HG03103 (cell line): ENCODE measurements around the gene CENPU.
"Not testable (repeated sequence)": the region's sequence is repeated elsewhere in the genome, so short reads cannot be mapped to it uniquely, and the experiment has no call there.

Source experiments
- ATAC-seq: cut with Tn5 transposase; IDR thresholded peaks from one replicate; pipeline ENCODE4 v1.9.1; 2021; ENCODE audit warnings: low read depth; ENCODE audit not compliant: unreplicated experiment

CENPU gene

GRCh38 chr4:184733654-184734524 lies at the start of gene CENPU:
CENPU (minus strand) TSS chr4:184734096; CDS start chr4:184734062, 34 bp downstream.
- peak; percentile 87 for ATAC-seq

- no peak for ATAC-seq
Observed at GRCh38 chr4:184782731-184783373, 49.0 kb upstream of the CENPU start.

- not testable (repeated sequence) for ATAC-seq
Observed at GRCh38 chr4:184779160-184779559, 45.3 kb upstream of the CENPU start.

DNA sequence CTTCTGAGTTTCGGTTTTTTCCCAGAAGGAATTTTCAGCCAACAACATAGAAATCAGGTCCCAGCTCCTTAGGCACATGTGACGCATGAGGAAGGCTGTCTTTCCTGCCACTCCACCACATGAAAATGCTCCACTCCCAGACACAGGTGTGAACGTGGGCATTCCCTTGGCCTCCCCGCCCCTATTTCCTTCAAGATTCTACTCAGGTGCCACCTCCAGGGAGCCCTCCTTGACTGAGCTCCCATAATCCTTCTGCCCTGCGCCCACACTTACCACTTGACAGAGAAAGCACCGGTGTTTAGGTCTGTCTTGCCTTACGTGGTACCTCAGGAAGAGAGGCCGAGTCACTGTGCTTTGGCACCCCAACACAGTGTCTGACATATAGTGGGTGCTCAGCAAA lies 44.4 kb upstream of the CENPU start:
- ATAC-seq = no peak

- no peak for ATAC-seq
Observed at GRCh38 chr4:184776821-184777220, 42.9 kb upstream of the CENPU start.

GRCh38 chr4:184775854-184776555 lies 42.1 kb upstream of the CENPU start:
- ATAC-seq = no peak

- no peak for ATAC-seq
Observed at GRCh38 chr4:184774152-184774551, 40.3 kb upstream of the CENPU start.

GRCh38 chr4:184771416-184771815 lies 37.5 kb upstream of the CENPU start:
- ATAC-seq = no peak

DNA sequence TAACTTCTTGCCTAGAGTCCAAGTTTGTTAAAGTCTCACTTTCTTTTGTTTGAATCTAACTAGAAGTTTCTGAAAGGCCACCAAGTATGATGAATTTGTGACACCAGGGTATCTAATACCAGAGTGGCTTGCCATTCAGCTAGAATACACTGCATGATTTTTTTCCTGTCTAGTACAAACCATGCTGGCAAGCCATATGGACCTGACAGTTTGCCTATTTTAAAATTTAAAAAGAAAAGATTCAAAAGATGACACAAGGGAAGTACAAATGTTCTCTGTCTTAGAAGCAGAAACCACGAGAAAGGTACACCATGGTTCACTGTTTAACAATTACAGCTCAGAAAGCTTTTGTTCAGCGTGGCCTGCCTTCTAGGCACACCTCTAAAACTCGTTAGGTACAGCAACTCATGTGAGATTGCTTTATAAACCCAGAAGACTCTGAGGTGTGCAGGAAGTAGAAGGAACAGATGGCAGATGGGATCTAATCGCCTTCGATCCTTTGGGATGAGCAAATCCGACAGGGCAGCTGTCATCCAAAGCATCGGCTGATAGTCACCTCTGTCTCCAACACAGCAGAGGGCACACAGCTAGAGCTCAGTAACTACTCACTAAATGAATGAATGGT lies 35.4 kb upstream of the CENPU start:
- no peak for ATAC-seq

- no peak for ATAC-seq
Observed at GRCh38 chr4:184768296-184768695, 34.4 kb upstream of the CENPU start.

- no peak for ATAC-seq
Observed at GRCh38 chr4:184766446-184766845, 32.5 kb upstream of the CENPU start.

DNA sequence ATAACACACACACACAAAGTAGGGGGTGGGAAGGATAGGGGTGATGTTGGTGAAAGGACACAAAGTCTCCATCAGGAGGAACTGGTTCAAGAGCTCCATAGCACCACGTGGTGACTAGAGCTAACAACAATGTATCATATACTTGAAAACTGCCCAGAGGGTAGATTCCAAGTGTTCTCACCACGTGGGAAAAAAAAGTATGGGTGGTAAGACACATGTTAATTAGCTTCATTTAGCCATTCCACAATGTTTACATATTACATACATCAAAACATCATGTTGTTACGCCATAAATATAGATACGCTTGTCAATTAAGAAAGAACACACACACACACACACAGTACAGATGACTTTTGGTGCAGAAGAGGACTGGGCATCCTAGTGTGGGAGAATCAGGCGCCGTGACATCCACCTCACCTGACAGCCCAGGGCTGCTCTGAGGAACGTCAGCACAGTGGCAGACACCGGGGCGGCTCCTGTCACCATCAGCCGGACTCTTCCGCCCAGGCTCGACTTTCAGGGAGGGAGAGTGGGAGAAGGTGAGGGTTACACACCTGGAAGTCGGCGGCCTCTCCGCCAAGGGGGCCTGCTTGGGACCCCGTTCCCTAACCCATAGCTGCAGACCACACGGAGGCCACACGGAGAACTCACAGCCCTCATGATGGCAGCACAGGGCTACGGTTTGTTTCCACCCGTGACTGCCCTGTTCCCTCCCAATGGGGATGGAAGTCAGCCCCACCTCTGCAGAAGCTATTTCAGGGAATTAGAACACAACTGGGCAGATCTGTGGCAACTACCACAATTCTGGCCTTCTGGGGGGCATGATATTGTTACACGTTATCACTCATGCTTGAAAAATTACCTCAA lies 31.8 kb upstream of the CENPU start:
- ATAC-seq = no peak

- no peak for ATAC-seq
Observed at GRCh38 chr4:184764601-184765000, 30.7 kb upstream of the CENPU start.

GRCh38 chr4:184763150-184763780 lies 29.4 kb upstream of the CENPU start:
- no peak for ATAC-seq

- ATAC-seq = peak; percentile 79
Observed at GRCh38 chr4:184762100-184762499, 28.2 kb upstream of the CENPU start.

DNA sequence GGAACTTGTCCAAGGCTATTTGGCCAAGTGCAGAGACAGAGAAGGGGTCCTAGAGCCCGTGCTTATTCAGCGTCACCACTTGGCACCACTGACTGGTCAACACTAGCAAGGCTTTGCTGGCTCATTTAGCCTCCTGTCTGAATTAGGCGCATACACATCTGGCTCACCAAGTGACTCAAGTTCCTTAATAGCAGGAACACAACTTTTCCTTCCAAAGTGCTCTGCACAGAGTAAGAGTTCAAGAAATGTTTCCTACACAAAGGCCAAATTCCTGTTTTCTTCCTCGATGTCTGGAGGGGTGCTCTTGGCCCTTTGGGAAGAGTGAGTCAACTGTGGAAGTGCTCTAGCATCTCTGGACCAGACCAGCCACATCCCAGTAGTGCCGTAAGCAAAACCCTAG lies 26.8 kb upstream of the CENPU start:
- no peak for ATAC-seq

GRCh38 chr4:184757810-184758209 lies 23.9 kb upstream of the CENPU start:
- no peak for ATAC-seq

DNA sequence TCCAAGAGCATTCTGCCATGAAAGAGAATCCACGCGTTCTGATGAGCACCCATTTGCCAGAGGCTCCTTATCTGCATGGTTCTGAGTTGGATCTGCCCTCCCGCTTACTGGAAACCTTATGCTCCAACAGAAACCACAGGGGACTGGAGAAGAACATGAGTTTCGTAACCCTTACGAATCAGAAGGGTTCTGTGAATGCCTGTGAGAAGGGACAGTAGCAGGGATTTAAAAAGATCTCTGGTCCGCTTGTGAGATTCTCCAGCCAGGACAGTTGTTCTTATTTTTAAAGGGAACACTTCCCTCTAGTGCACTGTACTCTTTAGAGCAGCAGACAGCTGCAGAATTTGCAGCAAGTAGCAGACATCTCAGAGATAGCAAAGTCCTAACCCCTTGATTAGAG lies 22.5 kb upstream of the CENPU start:
- no peak for ATAC-seq

DNA sequence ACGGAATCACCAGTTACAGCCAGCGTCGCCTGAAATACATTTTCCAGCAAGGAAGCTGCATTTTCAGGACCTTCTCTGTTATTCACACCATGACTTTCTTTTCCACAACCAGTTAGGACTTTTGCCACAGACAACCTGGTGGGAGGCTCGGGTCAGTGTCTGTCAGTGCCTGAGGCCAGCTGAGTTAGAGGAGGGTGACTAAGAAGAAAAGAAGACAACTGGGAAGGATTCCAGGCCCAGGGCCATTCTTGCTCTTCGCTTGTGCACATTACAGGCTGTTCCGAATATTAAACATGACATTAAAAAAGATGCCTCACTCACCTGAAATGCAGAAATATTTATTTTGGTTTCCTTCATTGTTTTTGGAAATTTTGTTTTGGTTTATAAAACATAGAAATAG lies 21.4 kb upstream of the CENPU start:
- ATAC-seq = no peak
